Ovary (tissue), 9 donors: Measurements from ENCODE around the gene PALLD. TPM values are rescaled to one million over a fixed set of nuclear protein-coding genes. Genes with fewer than 3 reads are reported as not detected.
A peak's percentile ranks its signal among the peaks of the same experiment; 100 is the strongest.

Source experiments
- DNase-seq, 5 donors: peaks; one replicate each; pipeline ENCODE4 v3.0.0-alpha.2; 2019 to 2020
- H3K27ac ChIP-seq, 2 donors: fragments of 200-600 bp; one replicate each; pipeline versions ENCODE4 v1.5.1 to v1.8.0; 2019 to 2022
- H3K27me3 ChIP-seq: fragments of 200-600 bp; one replicate; pipeline ENCODE4 v1.8.0; 2022
- H3K36me3 ChIP-seq: fragments of 200-600 bp; sonication (generic); one replicate; pipeline ENCODE4 v1.5.1; 2019
- H3K4me1 ChIP-seq: one replicate; pipeline ENCODE4 v1.8.1; 2013; ENCODE audit warnings: mild to moderate bottlenecking, moderate library complexity; ENCODE audit not compliant: insufficient read depth
- H3K4me3 ChIP-seq: fragments of 200-600 bp; sonication (generic); one replicate; pipeline ENCODE4 v1.5.1; 2017
- H3K9me3 ChIP-seq, 2 donors: fragments of 200-600 bp in 1 of 2; sonication (generic) in 1 of 2; one replicate each; pipeline versions ENCODE4 v1.5.1 to v1.8.1; 2013 to 2019; ENCODE audit warnings: mild to moderate bottlenecking in 1 of 2, moderate library complexity in 1 of 2
- CTCF ChIP-seq, 3 donors: fragments of 450-650 bp in 2 of 3; fragments of 200-600 bp in 1 of 3; IDR thresholded peaks; one replicate each; pipeline versions ENCODE4 v1.5.1 to v1.8.0; 2016 to 2022; ENCODE audit warnings: antibody characterized with exemption in 3 of 3, mild to moderate bottlenecking in 1 of 3
- EP300 ChIP-seq: sonication (generic); formaldehyde crosslinking; IDR thresholded peaks from one replicate; pipeline ENCODE4 v1.6.1; 2017; ENCODE audit warnings: antibody characterized with exemption
- POLR2A ChIP-seq: fragments of 450-650 bp; IDR thresholded peaks from one replicate; pipeline ENCODE4 v1.6.1; 2017; ENCODE audit warnings: antibody characterized with exemption, mild to moderate bottlenecking, moderate library complexity
- WGBS, 3 donors: extraction: QIAGEN DNeasy Blood & Tissue Kit in 1 of 3; methylation state at CpG; one replicate each; pipeline versions ENCODE4 v1.1.5 to v1.1.7; 2013 to 2017; 5-methylcytosine and 5-hydroxymethylcytosine counted together
- intact Hi-C, 4 donors: fragments of 100-400 bp; cut with DNase I; formaldehyde crosslinking; loops; one replicate each; pipeline versions ENCODE4 v1.11.0 to v1.15.1; 2022 to 2023
- polyA plus RNA-seq, 2 donors: library from polyadenylated mRNA; stranded (reverse); fragments of 200-250 nt in 1 of 2; fragments of 350-450 nt in 1 of 2; fragmentation: Illumina TruSeq in 1 of 2; extraction: RNeasy Lipid Tissue Mini Kit (QIAGEN cat#74804) in 1 of 2; gene quantifications; one replicate each; pipeline ENCODE4 v1.2.3, GENCODE V29; 2013 to 2014
- total RNA-seq, 7 donors: library from RNA; depleted of rRNA in 2 of 7; stranded (reverse); fragments of >200 nt in 2 of 7; fragmentation: NEBNext Ultra II Directional in 3 of 7; extraction: Animal tissue kit (Norgen Biotek cat#: 25700) in 3 of 7; gene quantifications; one replicate each; pipeline versions ENCODE4 v1.1.0 to v1.2.4, GENCODE V29; 2016 to 2023
- donor health status: DM: no; HTN: no; CAD: no; lungs with moderate emphysema.
- donor health status: DM: no; HTN: no; CAD: no.
- donor health status: Bipolar disorder and iron deficiency.
- donor health status: DM: yes; HTN: yes; CAD: no.
- donor health status: DM: no; HTN: no; CAD: no.
- donor health status: DM: yes; HTN: yes; CAD: no.

PALLD gene
- total and polyA plus RNA-seq, 9 donors, result 96.8 to 605 (median 137) TPM

DNA sequence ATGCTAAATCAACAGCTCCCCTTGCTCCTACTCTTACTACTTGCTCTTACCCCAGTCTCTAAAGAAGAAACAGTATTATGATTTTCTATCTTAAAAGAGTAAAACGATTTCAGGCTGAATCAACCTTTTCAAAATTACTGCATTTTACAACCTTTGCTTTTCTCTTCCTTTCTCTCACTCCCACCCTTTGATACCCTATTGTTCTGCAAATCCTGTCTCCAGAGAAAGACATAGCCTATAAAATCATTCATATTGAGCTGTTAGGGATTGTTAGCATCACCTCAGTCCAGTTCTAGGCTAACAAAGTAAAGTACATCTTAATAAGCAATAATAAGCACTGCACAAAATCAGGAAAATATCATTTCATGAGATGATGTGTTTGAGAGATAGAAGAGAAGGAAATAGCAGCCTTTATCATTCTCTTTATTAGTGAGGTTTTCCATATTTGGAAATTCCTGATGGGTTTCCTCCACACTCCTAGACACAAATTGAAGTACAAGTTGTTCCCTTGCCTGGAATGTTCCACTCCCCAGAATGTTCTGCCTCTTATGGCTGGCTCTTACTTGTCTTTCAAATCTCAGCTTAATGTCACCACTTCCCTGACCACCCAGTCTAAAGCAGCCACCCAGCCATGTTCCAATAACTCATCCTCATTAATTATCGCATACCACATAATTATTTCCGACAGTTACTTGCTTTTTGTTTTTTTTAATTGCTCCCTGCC, 219.7 kb downstream of the PALLD start:
- intact Hi-C loops, result loop anchor here in 2 of 4 donors (10.0 kb wide), 3 partner anchors 118 to 198 kb away; no protein-coding TSS in a partner anchor
- TF ChIP-seq CTCF (IDR thresholded peaks at IDR 0.05) (no peak), POLR2A (no peak), EP300 (peak; percentile 80)
- Histone ChIP-seq H3K4me3 (no peak overlapping the region), H3K9me3 (no peaks in the 10 kb centered on the region), H3K36me3 (no peaks in the 10 kb centered on the region), H3K27ac (no peak overlapping the region), H3K4me1 (peaks cover 2% of the 10 kb centered on the region), H3K27me3 (no peaks in the 10 kb centered on the region)
- DNase-seq, result no peak
- WGBS, 3 donors, result 45 to 71% (median 62%) methylated on average over 3 of the region's 3 CpGs

GRCh38 chr4:168717847-168718246, 221.0 kb downstream of the PALLD start:
- H3K4me1 ChIP-seq, result no peaks in the 10 kb centered on the region
- intact Hi-C loops, result loop anchor here in 2 of 4 donors (10.0 kb wide), 3 partner anchors 117 to 197 kb away; no protein-coding TSS in a partner anchor
- TF ChIP-seq POLR2A (no peak), EP300 (no peak), CTCF (IDR thresholded peaks at IDR 0.05) (no peak)

GRCh38 chr4:168719725-168720124, 222.9 kb downstream of the PALLD start:
- H3K4me3 ChIP-seq, result no peak overlapping the region
- no peak for DNase-seq
- 96 to 100% (median 100%) methylated on average over 1 of the region's 1 CpG for WGBS, 3 donors
- intact Hi-C loops, result loop anchor here in 2 of 4 donors (10.0 kb wide), 3 partner anchors 115 to 195 kb away; no protein-coding TSS in a partner anchor
- H3K27ac ChIP-seq, result no peak overlapping the region
- no peaks in the 10 kb centered on the region for H3K4me1 ChIP-seq
- H3K9me3 ChIP-seq, result no peaks in the 10 kb centered on the region
- H3K36me3 ChIP-seq, result no peaks in the 10 kb centered on the region
- TF ChIP-seq POLR2A, result no peak
- TF ChIP-seq CTCF (IDR thresholded peaks at IDR 0.05), result no peak
- TF ChIP-seq EP300, result no peak
- no peaks in the 10 kb centered on the region for H3K27me3 ChIP-seq

More at GRCh38 chr4:168717847-168718246, 221.0 kb downstream of the PALLD start:
- Histone ChIP-seq H3K9me3 (no peaks in the 10 kb centered on the region), H3K4me3 (no peak overlapping the region), H3K36me3 (no peaks in the 10 kb centered on the region), H3K27me3 (no peaks in the 10 kb centered on the region), H3K27ac (no peak overlapping the region)
- DNase-seq, result no peak
- WGBS, 3 donors, result 32 to 40% (median 36%) methylated on average over 3 of the region's 3 CpGs

- H3K27ac ChIP-seq, result no peak overlapping the region
- H3K9me3 ChIP-seq, result no peaks in the 10 kb centered on the region
- H3K4me3 ChIP-seq, result no peak overlapping the region
- H3K27me3 ChIP-seq, result no peaks in the 10 kb centered on the region
- DNase-seq, result no peak
- no peak for TF ChIP-seq POLR2A
- TF ChIP-seq CTCF (IDR thresholded peaks at IDR 0.05), result no peak
- TF ChIP-seq EP300, result no peak
- no peaks in the 10 kb centered on the region for H3K36me3 ChIP-seq
- intact Hi-C loops, result no loop called here
- 89 to 93% (median 92%) methylated on average over 4 of the region's 4 CpGs for WGBS, 3 donors
- no peaks in the 10 kb centered on the region for H3K4me1 ChIP-seq
Observed at GRCh38 chr4:168720396-168720900, 223.6 kb downstream of the PALLD start.
